Kasumi-1 (cell line): ENCODE measurements around the gene TMPRSS3.

Source experiments
- DNase-seq, 2 experiments: peaks; one replicate each; lab custom pipeline; 2025; lab: John Stamatoyannopoulos, UW

TMPRSS3 gene

GRCh38 chr21:42395905-42396651 lies at the start of gene TMPRSS3:
TMPRSS3 (minus strand) TSS chr21:42396052; CDS start chr21:42395417, 635 bp downstream.
- no peak for DNase-seq

GRCh38 chr21:42445311-42445710 lies 49.5 kb upstream of the TMPRSS3 start:
- DNase-seq, result no peak

GRCh38 chr21:42444745-42445059 lies 48.9 kb upstream of the TMPRSS3 start:
- DNase-seq, result no peak

GRCh38 chr21:42443876-42444744 lies 48.3 kb upstream of the TMPRSS3 start:
- no peak for DNase-seq

GRCh38 chr21:42443181-42443785 lies 47.4 kb upstream of the TMPRSS3 start:
- no peak for DNase-seq

DNA sequence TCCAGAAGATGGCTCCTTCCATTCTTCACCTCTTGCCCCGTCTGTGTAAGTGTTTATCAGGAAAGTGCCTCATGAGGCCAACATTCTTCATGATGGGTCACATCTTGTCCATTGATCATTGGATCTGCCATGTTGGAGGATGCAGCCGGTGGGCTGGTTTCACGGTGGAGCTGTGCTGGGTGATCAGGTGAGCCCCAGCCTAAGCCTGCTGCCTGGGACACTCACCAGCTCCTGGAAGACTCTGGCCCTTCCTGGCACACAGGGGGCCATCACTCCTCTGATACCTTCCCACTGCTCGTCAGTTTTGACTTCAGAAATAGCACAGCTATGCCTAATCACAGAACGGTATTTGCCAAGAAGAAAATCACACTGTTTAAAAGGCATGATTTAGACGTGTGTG lies 46.1 kb upstream of the TMPRSS3 start:
- DNase-seq, result no peak

GRCh38 chr21:42440187-42440792 lies 44.4 kb upstream of the TMPRSS3 start:
- DNase-seq, result no peak

GRCh38 chr21:42439284-42440186 lies 43.7 kb upstream of the TMPRSS3 start:
- DNase-seq, result no peak

- no peak for DNase-seq
Observed at GRCh38 chr21:42438316-42439205, 42.7 kb upstream of the TMPRSS3 start.

DNA sequence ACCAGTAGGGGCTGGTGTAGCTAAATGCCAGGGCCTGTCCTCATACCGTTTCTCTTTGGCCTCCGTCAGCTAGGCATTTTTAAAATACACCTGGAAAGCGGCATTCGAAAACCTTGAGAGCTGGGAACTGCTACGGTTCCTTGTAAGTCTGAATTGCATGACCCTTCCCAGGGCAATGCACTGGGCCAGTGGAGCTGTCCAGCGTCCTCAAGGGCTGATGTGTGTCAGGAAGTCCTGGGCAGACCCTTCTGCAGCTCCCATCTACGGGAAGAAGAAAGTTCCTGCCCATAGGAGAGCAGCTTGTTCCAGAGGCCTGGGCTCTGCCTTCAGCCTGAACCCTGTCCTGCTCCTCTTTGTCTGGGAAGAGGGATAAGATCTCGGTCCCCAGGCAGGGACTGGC lies 41.9 kb upstream of the TMPRSS3 start:
- DNase-seq, result peak in 1 of 2 experiments; percentile 11

DNA sequence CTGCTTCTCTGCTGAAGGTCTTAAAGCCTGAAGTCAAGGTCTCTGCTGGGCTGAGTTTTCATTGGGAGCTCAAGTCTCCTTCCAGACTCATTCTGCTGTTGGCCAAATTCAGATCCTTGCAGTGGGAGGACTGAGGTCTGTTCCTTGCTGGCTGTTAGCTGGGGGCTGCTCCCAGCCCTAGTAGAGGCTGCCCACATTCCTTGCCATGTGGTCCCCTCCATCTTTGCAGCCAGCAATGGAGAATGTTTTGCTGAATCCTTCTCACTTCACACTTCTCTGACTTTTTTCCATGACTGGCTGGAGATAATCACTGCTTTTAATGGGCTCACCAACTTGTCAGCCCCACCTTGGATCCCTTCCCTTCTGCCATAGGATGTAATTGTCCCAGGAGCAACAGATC lies 41.1 kb upstream of the TMPRSS3 start:
- no peak for DNase-seq

- no peak for DNase-seq
Observed at GRCh38 chr21:42435833-42436232, 40.0 kb upstream of the TMPRSS3 start.

- no peak for DNase-seq
Observed at GRCh38 chr21:42435401-42435800, 39.5 kb upstream of the TMPRSS3 start.

GRCh38 chr21:42434884-42435283 lies 39.0 kb upstream of the TMPRSS3 start:
- DNase-seq, result no peak

GRCh38 chr21:42433946-42434551 lies 38.2 kb upstream of the TMPRSS3 start:
- DNase-seq, result no peak

DNA sequence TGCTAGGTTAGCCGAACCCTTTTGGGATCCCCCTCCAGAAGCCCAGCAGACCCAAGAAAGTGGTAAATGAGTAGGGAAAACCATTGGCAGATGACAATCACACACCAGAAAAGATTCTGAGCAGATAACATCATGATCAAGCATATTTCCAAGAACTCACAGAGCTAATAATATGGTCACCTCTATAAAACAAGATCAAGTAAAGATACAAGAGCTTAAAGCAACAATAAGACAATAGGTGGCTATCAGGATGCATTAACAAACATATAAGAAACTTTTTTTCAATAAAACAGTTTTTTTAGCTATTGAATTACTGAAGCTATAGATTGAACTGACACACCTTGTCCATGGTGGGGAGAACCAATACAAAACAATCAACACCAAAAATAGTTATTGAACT lies 36.8 kb upstream of the TMPRSS3 start:
- no peak for DNase-seq

DNA sequence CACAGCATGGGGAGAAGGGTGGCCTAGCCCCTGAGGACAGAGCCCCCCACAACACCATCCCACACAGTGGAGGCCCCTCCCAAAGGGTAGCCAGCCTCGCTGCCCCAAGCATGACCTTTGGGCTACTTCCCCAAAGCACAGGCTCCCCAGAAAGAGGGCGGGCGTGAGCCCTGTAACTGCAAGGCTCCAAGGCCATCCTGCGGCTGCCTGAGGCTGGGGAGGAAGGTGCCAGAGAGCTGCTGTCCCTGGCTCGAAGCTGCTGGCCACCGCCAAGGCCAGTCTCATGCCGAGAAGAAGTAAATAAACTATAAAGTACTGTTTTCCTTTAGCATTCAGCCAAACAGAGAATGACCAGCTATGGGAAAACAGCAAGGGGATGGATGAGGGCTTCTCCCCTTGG lies 35.3 kb upstream of the TMPRSS3 start:
- no peak for DNase-seq

DNA sequence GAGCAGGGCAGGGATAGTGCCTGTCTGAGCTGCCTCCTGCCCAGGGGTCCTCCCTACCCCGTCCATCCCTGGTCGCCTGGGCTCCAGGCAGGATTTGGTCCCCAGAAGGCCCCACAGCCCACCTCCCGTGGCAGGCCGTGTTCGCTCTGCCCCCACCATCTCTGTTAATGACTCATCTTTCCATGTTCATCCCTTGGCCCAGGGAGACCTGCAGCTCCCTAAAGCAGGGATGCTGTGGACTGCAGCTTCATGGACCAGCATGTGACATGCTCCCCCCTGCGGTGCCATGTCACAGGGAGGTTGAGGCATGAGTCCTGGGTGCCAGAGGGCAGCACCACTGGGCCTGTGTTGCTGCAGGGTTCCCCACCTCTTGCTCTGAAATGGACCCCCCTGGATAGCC lies 34.7 kb upstream of the TMPRSS3 start:
- no peak for DNase-seq

GRCh38 chr21:42429856-42430255 lies 34.0 kb upstream of the TMPRSS3 start:
- DNase-seq, result peak in 1 of 2 experiments; percentile 2

DNA sequence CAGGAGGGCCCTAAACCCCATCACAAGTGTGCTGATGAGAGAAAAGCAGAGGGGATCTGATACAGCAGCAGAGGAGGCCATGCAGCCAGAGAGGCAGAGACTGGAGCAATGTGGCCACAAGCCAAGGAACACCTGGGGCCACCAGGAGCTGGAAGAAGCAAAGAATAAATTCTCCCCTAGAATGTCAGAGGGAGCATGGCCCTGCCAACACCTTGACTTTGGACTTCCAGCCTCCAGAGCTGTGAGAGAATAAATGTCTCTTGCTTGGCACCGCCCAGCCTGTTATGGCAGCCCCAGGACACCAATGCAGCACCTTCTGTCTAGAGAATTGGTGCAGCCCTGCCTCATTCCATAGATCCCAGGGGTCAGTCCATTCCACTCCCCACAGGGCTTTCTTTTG lies 33.2 kb upstream of the TMPRSS3 start:
- no peak for DNase-seq
